Left kidney (tissue), 8 donors: ENCODE measurements around the gene SEC61G. TPM values are rescaled to one million over a fixed set of nuclear protein-coding genes. Genes with fewer than 3 reads are reported as not detected.

Experiments
- DNase-seq: peaks from one replicate; pipeline ENCODE4 v3.0.0-alpha.2; 2013
- long read RNA-seq, 8 donors: transcript quantifications; one replicate each; lab custom pipeline, GENCODE V29; 2026
- polyA plus RNA-seq: library from polyadenylated mRNA; unstranded; fragments of 120-200 nt; gene quantifications from one replicate; pipeline ENCODE4 v1.2.1, GENCODE V29; 2013; ENCODE audit not compliant: insufficient read length

SEC61G gene
- 179 TPM for polyA plus RNA-seq
- long read RNA-seq, donor 1, transcript SEC61G-202 (4 exons, 459 nt): minor isoform, 6 of 188 reads
- long read RNA-seq, donor 1, transcript SEC61G-201 (4 exons, 462 nt): major isoform, 143 of 188 reads
- long read RNA-seq, donor 1, partial matches to known transcripts: 36 of 188 reads
- long read RNA-seq, donor 1, other reads (novel, unspliced or antisense): 0 of 188 reads
- long read RNA-seq, donor 2, transcript SEC61G-202 (4 exons, 459 nt): minor isoform, 11 of 158 reads
- long read RNA-seq, donor 2, transcript SEC61G-201 (4 exons, 462 nt): major isoform, 126 of 158 reads
- long read RNA-seq, donor 2, partial matches to known transcripts: 17 of 158 reads
- long read RNA-seq, donor 2, other reads (novel, unspliced or antisense): 0 of 158 reads
- long read RNA-seq, donor 3, transcript SEC61G-202 (4 exons, 459 nt): minor isoform, 6 of 105 reads
- long read RNA-seq, donor 3, transcript SEC61G-201 (4 exons, 462 nt): major isoform, 90 of 105 reads
- long read RNA-seq, donor 3, partial matches to known transcripts: 9 of 105 reads
- long read RNA-seq, donor 3, other reads (novel, unspliced or antisense): 0 of 105 reads
- long read RNA-seq, donor 4, transcript SEC61G-201 (4 exons, 462 nt): major isoform, 31 of 41 reads
- long read RNA-seq, donor 4, partial matches to known transcripts: 9 of 41 reads
- long read RNA-seq, donor 4, other reads (novel, unspliced or antisense): 0 of 41 reads
- long read RNA-seq, donor 5, transcript SEC61G-201 (4 exons, 462 nt): major isoform, 238 of 297 reads
- long read RNA-seq, donor 5, transcript SEC61G-202 (4 exons, 459 nt): minor isoform, 13 of 297 reads
- long read RNA-seq, donor 5, partial matches to known transcripts: 36 of 297 reads
- long read RNA-seq, donor 5, other reads (novel, unspliced or antisense): 5 of 297 reads
- long read RNA-seq, donor 6, transcript SEC61G-201 (4 exons, 462 nt): major isoform, 140 of 173 reads
- long read RNA-seq, donor 6, transcript SEC61G-202 (4 exons, 459 nt): minor isoform, 13 of 173 reads
- long read RNA-seq, donor 6, partial matches to known transcripts: 16 of 173 reads
- long read RNA-seq, donor 6, other reads (novel, unspliced or antisense): 0 of 173 reads
- long read RNA-seq, donor 7, transcript SEC61G-201 (4 exons, 462 nt): major isoform, 231 of 303 reads
- long read RNA-seq, donor 7, transcript SEC61G-202 (4 exons, 459 nt): minor isoform, 26 of 303 reads
- long read RNA-seq, donor 7, transcript SEC61G-207 (3 exons, 661 nt): minor isoform, 6 of 303 reads
- long read RNA-seq, donor 7, partial matches to known transcripts: 33 of 303 reads
- long read RNA-seq, donor 7, other reads (novel, unspliced or antisense): 6 of 303 reads
- long read RNA-seq, donor 8, transcript SEC61G-202 (4 exons, 459 nt): minor isoform, 5 of 76 reads
- long read RNA-seq, donor 8, transcript SEC61G-201 (4 exons, 462 nt): major isoform, 65 of 76 reads
- long read RNA-seq, donor 8, partial matches to known transcripts: 6 of 76 reads
- long read RNA-seq, donor 8, other reads (novel, unspliced or antisense): 0 of 76 reads

GRCh38 chr7:54758702-54759592 lies at the start of gene SEC61G:
TSS of gene SEC61G (minus strand) at chr7:54759211. CDS start at chr7:54757588, 1,623 bp downstream.
- DNase-seq: peak; percentile 96

GRCh38 chr7:54802841-54803240 lies 43.8 kb upstream of the SEC61G start:
- DNase-seq: no peak

- no peak for DNase-seq
Measured at GRCh38 chr7:54802114-54802513, 43.1 kb upstream of the SEC61G start.

GRCh38 chr7:54799792-54800191 lies 40.8 kb upstream of the SEC61G start:
- DNase-seq: no peak

- DNase-seq: no peak
Measured at GRCh38 chr7:54798530-54798929, 39.5 kb upstream of the SEC61G start.

GRCh38 chr7:54796853-54797252 lies 37.8 kb upstream of the SEC61G start:
- no peak for DNase-seq

GRCh38 chr7:54796150-54796549 lies 37.1 kb upstream of the SEC61G start:
- DNase-seq: no peak

- DNase-seq: no peak
Measured at GRCh38 chr7:54792383-54792782, 33.4 kb upstream of the SEC61G start.

- peak; percentile 74 for DNase-seq
Measured at GRCh38 chr7:54788664-54789063, 29.7 kb upstream of the SEC61G start.

GRCh38 chr7:54785261-54785660 lies 26.2 kb upstream of the SEC61G start:
- no peak for DNase-seq

- DNase-seq: no peak
Measured at GRCh38 chr7:54783952-54784351, 24.9 kb upstream of the SEC61G start.

GRCh38 chr7:54782829-54783228 lies 23.8 kb upstream of the SEC61G start:
- DNase-seq: no peak

GRCh38 chr7:54782314-54782713 lies 23.3 kb upstream of the SEC61G start:
- DNase-seq: no peak

GRCh38 chr7:54781134-54781920 lies 22.3 kb upstream of the SEC61G start:
- DNase-seq: no peak

- DNase-seq: no peak
Measured at GRCh38 chr7:54780490-54780889, 21.5 kb upstream of the SEC61G start.

- DNase-seq: no peak
Measured at GRCh38 chr7:54778696-54779540, 19.9 kb upstream of the SEC61G start.

- no peak for DNase-seq
Measured at GRCh38 chr7:54778166-54778565, 19.2 kb upstream of the SEC61G start.
